ENCODE results near the gene NR1I3. TPM values are rescaled to one million over a fixed set of nuclear protein-coding genes. Genes with fewer than 3 reads are reported as not detected.

NR1I3 gene
- total RNA-seq, 1 experiment from 2014 or later, result not detected

DNA sequence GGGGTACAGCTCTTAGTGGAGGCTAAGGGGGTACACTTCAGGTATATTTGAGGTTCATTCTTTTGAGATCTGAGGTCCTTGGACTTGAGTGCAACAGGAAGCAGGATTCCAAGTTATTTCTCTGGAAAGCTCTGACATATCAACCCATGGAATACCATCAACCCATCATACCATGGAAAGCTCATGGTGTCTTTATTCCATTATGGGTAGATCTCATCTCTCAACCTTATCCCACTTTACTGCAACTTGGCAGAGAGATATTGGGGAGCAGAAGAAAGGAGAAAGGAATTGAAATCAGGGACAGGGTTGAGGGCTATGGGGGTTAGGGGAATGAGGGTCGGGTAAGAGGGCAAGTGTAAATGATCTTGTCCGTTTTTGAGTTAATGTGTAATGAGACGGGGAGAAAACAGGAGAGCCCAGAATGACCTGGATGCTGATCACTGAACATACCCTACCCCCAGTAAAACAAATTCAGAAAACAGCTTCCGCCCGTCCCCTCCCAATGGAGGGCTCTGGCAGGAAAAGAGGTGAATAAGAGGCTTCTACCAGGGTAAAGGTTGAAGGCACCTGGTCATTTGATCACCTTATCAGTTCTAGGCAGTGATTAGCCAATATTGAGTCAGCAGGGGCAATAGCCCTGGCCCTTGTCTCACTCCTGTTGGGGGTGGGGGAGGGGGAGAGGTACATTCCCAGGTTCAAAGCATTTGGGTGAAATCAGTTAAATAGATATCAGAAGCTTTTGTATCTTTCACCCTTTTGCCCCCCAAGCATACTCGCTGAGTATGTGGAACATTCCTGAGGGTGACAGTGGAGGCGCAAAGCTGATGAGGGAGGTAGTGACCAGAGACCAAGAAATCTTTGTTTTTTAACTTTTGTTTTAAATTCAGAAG is 14.0 kb downstream of the NR1I3 start:
- Histone ChIP-seq H3K4me2 (ENCODE audit: insufficient read depth, insufficient read length, low read length) (no peak overlapping the region), H2BK12ac (ENCODE audit: insufficient read length, low read depth, low read length) (no peak overlapping the region), H3K4ac (ENCODE audit: low read depth, low read length) (no peak overlapping the region), H4K91ac (ENCODE audit: insufficient read length, low read depth, low read length) (no peak overlapping the region), H3K4me1 (ENCODE audit: insufficient read depth, low read length) (peaks cover 8% of the 10 kb centered on the region; the same call in 1 of the 2 replicates), H4K20me1 (ENCODE audit: control insufficient read depth, insufficient read depth, insufficient read length) (no peaks in the 10 kb centered on the region), H3K18ac (ENCODE audit: insufficient read length, low read depth, low read length) (no peak overlapping the region), H3K14ac (ENCODE audit: insufficient read depth, low read length) (no peak overlapping the region), H3K23me2 (ENCODE audit: insufficient read length, low read depth, low read length, poor library complexity, severe bottlenecking) (no peaks in the 10 kb centered on the region), H3K27me3 (ENCODE audit: insufficient read depth, low read length) (no peaks in the 10 kb centered on the region), H3K79me1 (ENCODE audit: insufficient read depth, low read depth, low read length, poor library complexity, severe bottlenecking) (no peaks in the 10 kb centered on the region), H2BK120ac (ENCODE audit: low read depth, low read length, poor library complexity, severe bottlenecking) (no peak overlapping the region), H3T11ph (ENCODE audit: low read length) (no peak overlapping the region), H2AK5ac (ENCODE audit: insufficient read length, low read length) (no peak overlapping the region), H3K56ac (ENCODE audit: insufficient read length, low read depth, low read length) (no peak overlapping the region), H4K8ac (replicated peaks; ENCODE audit: insufficient read length, low read depth, low read length) (no peak overlapping the region), H2BK20ac (ENCODE audit: low read depth, low read length, poor library complexity, severe bottlenecking) (no peak overlapping the region), H3K9me3 (ENCODE audit: control insufficient read depth, low read depth, low read length) (no peaks in the 10 kb centered on the region), H4K5ac (ENCODE audit: insufficient read length, low read depth, low read length) (no peak overlapping the region), H3K23ac (ENCODE audit: insufficient read length, low read depth, low read length) (no peak overlapping the region), H3K27ac (ENCODE audit: insufficient read length, low read depth, low read length) (no peak overlapping the region), H3K79me2 (ENCODE audit: insufficient read depth, low read length) (no peaks in the 10 kb centered on the region), H2BK15ac (ENCODE audit: low read depth, low read length) (no peak overlapping the region), H2AFZ (ENCODE audit: low read length) (no peak overlapping the region), H2BK5ac (ENCODE audit: insufficient read length, low read length) (no peak overlapping the region), H3K9ac (ENCODE audit: extremely low read depth, insufficient read length, low read length) (no peak overlapping the region)
- Mint-ChIP-seq H3K4me1 (peaks cover 23 to 43% of the 10 kb centered on the region in 2 experiments), H3K27ac (no peak overlapping the region), H3K36me3 (ENCODE audit: insufficient read depth in 1 of 3, low read depth in 3 of 3) (peaks cover 7 to 16% (median 13%) of the 10 kb centered on the region in 3 experiments; a peak in 6 of 7 replicates), H3K4me3 (no peak overlapping the region), H3K9me3 (no peaks in the 10 kb centered on the region), H3K27me3 (ENCODE audit: low read depth) (no peaks in the 10 kb centered on the region)
- WGBS (ENCODE audit: extremely low coverage, insufficient read length, low lambda C conversion rate), result 100% methylated on average over 1 of the region's 7 CpGs
- TF ChIP-seq, protein P1, sequence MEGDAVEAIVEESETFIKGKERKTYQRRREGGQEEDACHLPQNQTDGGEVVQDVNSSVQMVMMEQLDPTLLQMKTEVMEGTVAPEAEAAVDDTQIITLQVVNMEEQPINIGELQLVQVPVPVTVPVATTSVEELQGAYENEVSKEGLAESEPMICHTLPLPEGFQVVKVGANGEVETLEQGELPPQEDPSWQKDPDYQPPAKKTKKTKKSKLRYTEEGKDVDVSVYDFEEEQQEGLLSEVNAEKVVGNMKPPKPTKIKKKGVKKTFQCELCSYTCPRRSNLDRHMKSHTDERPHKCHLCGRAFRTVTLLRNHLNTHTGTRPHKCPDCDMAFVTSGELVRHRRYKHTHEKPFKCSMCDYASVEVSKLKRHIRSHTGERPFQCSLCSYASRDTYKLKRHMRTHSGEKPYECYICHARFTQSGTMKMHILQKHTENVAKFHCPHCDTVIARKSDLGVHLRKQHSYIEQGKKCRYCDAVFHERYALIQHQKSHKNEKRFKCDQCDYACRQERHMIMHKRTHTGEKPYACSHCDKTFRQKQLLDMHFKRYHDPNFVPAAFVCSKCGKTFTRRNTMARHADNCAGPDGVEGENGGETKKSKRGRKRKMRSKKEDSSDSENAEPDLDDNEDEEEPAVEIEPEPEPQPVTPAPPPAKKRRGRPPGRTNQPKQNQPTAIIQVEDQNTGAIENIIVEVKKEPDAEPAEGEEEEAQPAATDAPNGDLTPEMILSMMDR (conservative IDR thresholded peaks at IDR 0.05), result no peak
- no peak for DNase-seq

All from H9 (cell line).